Ishikawa (cell line): Measurements from ENCODE around the gene PHF2.

ENCODE experiments used
- CEBPB ChIP-seq: IDR thresholded peaks from 2 replicates; pipeline ENCODE4 v1.6.1; 2012
- CREB1 ChIP-seq: IDR thresholded peaks from 2 replicates; pipeline ENCODE4 v1.6.1; 2012; ENCODE audit warnings: low read depth
- EGR1 ChIP-seq: IDR thresholded peaks from 2 replicates; pipeline ENCODE4 v1.6.1; 2012
- EP300 ChIP-seq: IDR thresholded peaks from 2 replicates; pipeline ENCODE4 v1.6.1; 2012; ENCODE audit warnings: borderline replicate concordance
- FOXM1 ChIP-seq: IDR thresholded peaks from 2 replicates; pipeline ENCODE4 v1.6.1; 2012; ENCODE audit warnings: low read depth, borderline replicate concordance
- MAX ChIP-seq: IDR thresholded peaks from 2 replicates; pipeline ENCODE4 v1.6.1; 2012
- NFIC ChIP-seq: IDR thresholded peaks from 2 replicates; pipeline ENCODE4 v1.6.1; 2012
- RAD21 ChIP-seq: IDR thresholded peaks from 2 replicates; pipeline ENCODE4 v1.6.1; 2012; ENCODE audit warnings: low read depth
- REST ChIP-seq: IDR thresholded peaks from 2 replicates; pipeline ENCODE4 v1.6.1; 2012; ENCODE audit warnings: low read depth, mild to moderate bottlenecking
- TAF1 ChIP-seq: IDR thresholded peaks from 2 replicates; pipeline ENCODE4 v1.6.1; 2012; ENCODE audit warnings: low read depth, mild to moderate bottlenecking
- TCF12 ChIP-seq: IDR thresholded peaks from 2 replicates; pipeline ENCODE4 v1.6.1; 2012; ENCODE audit warnings: low read depth
- TEAD4 ChIP-seq: IDR thresholded peaks from 2 replicates; pipeline ENCODE4 v1.6.1; 2012
- USF1 ChIP-seq: IDR thresholded peaks from 2 replicates; pipeline ENCODE4 v1.6.1; 2012
- YY1 ChIP-seq: IDR thresholded peaks from 2 replicates; pipeline ENCODE4 v1.6.1; 2012; ENCODE audit warnings: low read depth
- ZBTB7A ChIP-seq: IDR thresholded peaks from 2 replicates; pipeline ENCODE4 v1.6.1; 2012; ENCODE audit warnings: low read depth

PHF2 gene

GRCh38 chr9:93659837-93660177 lies 83.4 kb downstream of the PHF2 start:
- TF ChIP-seq CEBPB, result no peak
- TF ChIP-seq FOXM1, result no peak

- TF ChIP-seq TEAD4, result no peak
- TF ChIP-seq MAX, result no peak
- TF ChIP-seq EP300, result no peak
- no peak for TF ChIP-seq ZBTB7A
- TF ChIP-seq USF1, result no peak
- no peak for TF ChIP-seq YY1
- TF ChIP-seq CEBPB, result no peak
- TF ChIP-seq TCF12, result no peak
- TF ChIP-seq CREB1, result no peak
- TF ChIP-seq REST, result no peak
- no peak for TF ChIP-seq RAD21
- TF ChIP-seq TAF1, result no peak
- no peak for TF ChIP-seq FOXM1
- no peak for TF ChIP-seq NFIC
- no peak for TF ChIP-seq EGR1
Observed at GRCh38 chr9:93660352-93661046, 84.1 kb downstream of the PHF2 start.

- no peak for TF ChIP-seq ZBTB7A
- no peak for TF ChIP-seq TCF12
- TF ChIP-seq TAF1, result no peak
- TF ChIP-seq CEBPB, result no peak
- no peak for TF ChIP-seq MAX
- no peak for TF ChIP-seq YY1
- no peak for TF ChIP-seq EP300
- TF ChIP-seq EGR1, result no peak
- no peak for TF ChIP-seq FOXM1
- TF ChIP-seq NFIC, result no peak
- TF ChIP-seq CREB1, result no peak
Observed at GRCh38 chr9:93661591-93661990, 85.2 kb downstream of the PHF2 start.

GRCh38 chr9:93662016-93662638 lies 85.7 kb downstream of the PHF2 start:
- TF ChIP-seq MAX (no peak), EGR1 (no peak), REST (no peak), TAF1 (no peak), EP300 (no peak), YY1 (no peak), RAD21 (no peak), USF1 (no peak), FOXM1 (no peak), NFIC (no peak)

- TF ChIP-seq TEAD4 (no peak), CREB1 (no peak), ZBTB7A (no peak)
Observed at GRCh38 chr9:93662952-93663572, 86.7 kb downstream of the PHF2 start.
